Stimulated activated CD8-positive, alpha-beta memory T cell treated with anti-CD3 and anti-CD28 coated beads, Interleukin-12 subunit alpha, Interleukin-12 subunit beta, amount 100 ng/mL, for 1 hour (primary cell): Measurements from ENCODE around the gene CBY2.
"Not testable (repeated sequence)": the region's sequence is repeated elsewhere in the genome, so short reads cannot be mapped to it uniquely, and the experiment has no call there.

Experiments used
- DNase-seq: peaks from one replicate; pipeline ENCODE4 v3.0.0-alpha.2; 2020; ENCODE audit warnings: low read depth

The CBY2 gene, protein sequence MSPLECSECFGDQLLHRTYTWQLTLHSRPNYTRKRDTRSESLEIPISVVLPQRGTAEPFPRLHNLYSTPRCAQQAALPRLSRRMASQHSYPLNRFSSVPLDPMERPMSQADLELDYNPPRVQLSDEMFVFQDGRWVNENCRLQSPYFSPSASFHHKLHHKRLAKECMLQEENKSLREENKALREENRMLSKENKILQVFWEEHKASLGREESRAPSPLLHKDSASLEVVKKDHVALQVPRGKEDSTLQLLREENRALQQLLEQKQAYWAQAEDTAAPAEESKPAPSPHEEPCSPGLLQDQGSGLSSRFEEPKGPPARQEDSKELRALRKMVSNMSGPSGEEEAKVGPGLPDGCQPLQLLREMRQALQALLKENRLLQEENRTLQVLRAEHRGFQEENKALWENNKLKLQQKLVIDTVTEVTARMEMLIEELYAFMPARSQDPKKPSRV

DNA sequence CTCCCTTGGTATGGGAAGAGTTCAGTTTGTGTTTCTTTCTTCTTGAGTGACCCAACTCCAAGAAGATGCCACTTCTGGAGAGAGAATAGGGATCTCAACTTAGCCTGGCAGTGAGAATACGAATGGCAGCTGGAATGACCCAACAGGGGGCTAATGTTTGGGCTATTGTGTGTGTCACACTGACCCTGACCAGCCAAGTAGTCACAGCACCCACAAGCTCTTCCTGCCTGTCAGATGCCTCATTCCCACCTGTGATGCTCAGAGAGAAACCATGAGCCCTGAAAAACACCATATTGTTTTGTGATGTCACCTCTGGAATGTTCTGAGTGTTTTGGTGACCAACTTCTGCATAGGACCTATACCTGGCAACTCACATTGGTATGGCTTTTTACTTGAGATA lies at the start of gene CBY2:
Gene CBY2, plus strand, starts transcription at position 233 of the 400 bp plus-strand sequence. Its CDS starts 71 bp downstream, at position 304.
- DNase-seq, result no peak

DNA sequence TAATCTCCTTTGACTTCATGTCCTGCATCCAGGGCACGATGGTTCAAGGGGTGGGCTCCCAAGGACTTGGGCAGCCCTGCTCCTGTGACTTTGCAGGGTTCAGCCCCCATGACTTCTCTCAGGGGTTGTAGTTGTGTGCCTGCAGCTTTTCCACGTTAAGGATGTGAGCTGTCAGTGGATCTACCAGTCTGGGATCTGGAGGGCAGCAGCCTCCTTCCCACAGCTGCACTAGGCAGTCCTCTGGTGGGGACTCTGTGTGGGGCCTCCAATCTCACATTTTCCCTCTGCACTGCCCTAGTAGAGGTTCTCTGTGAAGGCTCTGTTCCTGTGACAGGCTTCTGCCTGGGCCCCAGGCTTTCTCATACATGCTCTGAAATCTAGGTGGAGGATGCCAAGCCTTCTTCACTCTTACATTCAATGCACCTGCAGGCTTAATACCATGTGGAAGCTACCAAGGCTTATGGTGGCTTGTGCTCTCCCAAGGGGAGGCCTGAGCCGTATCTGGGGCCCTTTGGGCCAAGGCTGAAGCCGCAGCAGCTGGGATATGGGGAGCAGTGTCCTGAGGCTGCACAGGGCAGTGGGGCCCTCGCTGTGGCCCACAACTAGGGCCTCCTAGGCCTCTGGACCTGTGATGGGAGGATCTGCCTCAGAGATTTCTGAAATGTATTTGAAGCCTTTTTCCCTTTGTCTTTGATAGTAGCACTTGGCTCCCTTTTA lies 47.3 kb upstream of the CBY2 start:
- DNase-seq, result no peak

- no peak for DNase-seq
Observed at GRCh38 chr13:45658586-45659235, 43.4 kb upstream of the CBY2 start.

DNA sequence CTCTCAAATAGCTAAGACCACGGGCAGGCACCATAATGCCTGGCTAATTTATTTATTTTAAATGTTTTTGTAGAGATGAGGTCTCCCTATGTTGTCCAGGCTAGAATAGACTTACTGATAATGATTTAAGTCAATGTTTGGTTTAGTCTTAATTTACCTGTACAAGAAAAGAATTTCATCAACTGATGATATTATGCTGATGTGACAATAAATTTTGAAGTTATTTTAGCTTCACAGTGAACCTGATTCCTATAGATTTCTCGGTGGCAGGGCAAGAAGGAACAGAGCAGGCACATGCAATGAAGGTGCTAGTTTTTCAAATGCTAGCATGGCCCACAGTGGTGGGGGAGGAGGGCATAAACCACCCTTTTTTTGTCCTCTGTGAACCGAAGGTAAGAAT lies 42.6 kb upstream of the CBY2 start:
- DNase-seq, result no peak

DNA sequence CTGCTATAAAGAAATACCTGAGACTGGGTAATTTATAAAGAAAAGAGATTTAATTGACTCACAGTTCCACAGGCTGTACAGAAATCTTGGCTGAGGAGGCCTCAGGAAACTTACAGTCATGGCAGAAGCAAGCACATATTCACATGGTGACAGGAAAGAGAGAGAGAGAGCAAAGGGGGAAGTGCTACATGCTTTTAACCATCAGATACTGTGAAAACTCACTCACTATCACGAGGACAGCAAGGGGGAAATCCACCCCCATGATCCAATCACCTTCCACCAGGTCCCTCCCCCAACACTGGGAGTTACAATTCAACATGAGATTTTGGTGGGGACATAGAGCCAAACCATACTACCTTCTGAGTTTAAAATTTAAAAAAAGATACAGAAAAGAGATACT lies 41.7 kb upstream of the CBY2 start:
- not testable (repeated sequence) for DNase-seq

DNA sequence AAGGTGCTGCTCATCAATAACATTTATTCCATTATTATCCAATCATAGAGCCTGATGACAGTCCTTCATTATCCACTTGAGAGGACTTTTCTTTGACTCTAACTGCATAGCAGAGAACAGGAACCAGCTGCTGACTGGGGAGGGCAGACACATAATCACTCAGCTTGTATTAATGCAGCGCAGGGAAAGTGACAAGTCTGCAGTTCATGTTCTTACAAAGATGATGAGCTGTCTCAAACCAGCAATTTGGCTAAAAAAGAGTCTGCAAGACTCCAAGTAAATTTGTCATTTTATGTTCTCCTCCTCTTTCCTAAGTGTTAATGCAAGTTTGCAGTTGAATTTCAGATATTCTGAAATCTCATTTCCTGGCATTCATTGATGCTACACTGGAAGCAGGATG lies 40.0 kb upstream of the CBY2 start:
- no peak for DNase-seq

GRCh38 chr13:45662903-45663302 lies 39.2 kb upstream of the CBY2 start:
- DNase-seq, result not testable (repeated sequence)

DNA sequence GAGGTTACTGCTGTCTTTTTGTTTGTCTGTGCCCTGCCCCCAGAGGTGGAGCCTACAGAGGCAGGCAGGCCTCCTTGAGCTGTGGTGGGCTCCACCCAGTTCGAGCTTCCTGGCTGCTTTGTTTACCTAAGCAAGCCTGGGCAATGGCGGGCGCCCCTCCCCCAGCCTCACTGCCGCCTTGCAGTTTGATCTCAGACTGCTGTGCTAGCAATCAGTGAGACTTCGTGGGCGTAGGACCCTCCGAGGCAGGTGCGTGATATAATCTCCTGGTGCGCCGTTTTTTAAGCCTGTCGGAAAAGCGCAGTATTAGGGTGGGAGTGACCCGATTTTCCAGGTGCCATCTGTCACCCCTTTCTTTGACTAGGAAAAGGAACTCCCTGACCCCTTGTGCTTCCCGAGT lies 32.5 kb upstream of the CBY2 start:
- not testable (repeated sequence) for DNase-seq

DNA sequence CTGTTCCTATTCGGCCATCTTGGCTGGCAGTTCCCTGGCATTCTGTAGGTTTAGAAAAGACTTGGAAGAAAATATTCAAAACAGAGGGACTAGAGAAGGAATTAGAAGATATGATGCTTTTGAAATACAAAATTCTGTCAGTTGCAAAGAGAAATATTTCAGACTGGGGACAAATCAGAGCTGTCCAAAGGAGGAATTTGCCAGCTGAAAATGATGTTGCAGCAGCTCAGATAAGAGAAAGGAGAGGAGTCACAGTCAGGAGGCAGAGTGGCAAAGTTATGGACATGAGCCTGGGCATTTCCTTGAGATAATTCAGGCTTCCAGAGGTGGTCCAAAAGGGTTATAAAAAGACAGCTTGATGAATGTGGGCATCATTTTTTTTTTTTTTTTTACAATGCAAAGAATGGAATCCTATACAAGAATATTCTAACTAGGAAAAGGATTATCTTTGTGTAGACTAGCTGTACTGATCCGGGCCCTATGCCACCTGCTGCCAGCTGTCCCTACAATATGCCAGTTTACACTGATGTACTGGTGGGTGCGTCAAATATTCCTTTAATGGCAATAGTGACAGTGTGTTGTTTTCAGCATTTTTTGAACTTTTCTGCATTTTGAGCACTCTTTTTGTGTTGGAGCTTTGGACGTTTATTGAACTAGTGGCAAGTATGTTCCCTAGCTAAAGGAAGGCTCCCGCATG lies 31.8 kb upstream of the CBY2 start:
- no peak for DNase-seq

GRCh38 chr13:45674908-45675307 lies 27.2 kb upstream of the CBY2 start:
- DNase-seq, result no peak

GRCh38 chr13:45678282-45678681 lies 23.8 kb upstream of the CBY2 start:
- DNase-seq, result no peak

DNA sequence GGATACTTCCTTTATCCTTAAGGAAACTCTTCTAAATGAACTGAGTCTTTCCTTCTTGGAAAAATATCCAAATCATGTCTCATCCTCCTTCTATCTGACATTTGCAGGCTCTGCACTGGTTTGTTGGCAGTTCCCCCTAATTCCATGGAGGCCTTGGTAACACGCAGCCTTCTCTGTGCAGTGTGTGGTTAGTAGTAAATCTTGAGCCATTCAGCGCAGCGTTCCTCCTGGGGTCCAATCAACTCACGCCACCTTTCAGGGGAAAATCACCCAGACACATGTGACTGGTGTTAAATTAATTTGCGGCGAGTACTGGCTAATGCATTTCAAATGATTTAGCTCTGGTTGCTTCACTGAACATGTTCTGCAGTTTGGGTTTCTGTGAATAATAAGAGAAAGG lies 21.0 kb upstream of the CBY2 start:
- DNase-seq, result no peak

GRCh38 chr13:45682494-45683008 lies 19.6 kb upstream of the CBY2 start:
- DNase-seq, result no peak

- DNase-seq, result no peak
Observed at GRCh38 chr13:45683701-45684100, 18.4 kb upstream of the CBY2 start.

GRCh38 chr13:45688577-45688976 lies 13.5 kb upstream of the CBY2 start:
- no peak for DNase-seq

GRCh38 chr13:45690636-45691035 lies 11.5 kb upstream of the CBY2 start:
- no peak for DNase-seq

- no peak for DNase-seq
Observed at GRCh38 chr13:45691251-45691650, 10.9 kb upstream of the CBY2 start.

- DNase-seq, result no peak
Observed at GRCh38 chr13:45691667-45692066, 10.5 kb upstream of the CBY2 start.

DNA sequence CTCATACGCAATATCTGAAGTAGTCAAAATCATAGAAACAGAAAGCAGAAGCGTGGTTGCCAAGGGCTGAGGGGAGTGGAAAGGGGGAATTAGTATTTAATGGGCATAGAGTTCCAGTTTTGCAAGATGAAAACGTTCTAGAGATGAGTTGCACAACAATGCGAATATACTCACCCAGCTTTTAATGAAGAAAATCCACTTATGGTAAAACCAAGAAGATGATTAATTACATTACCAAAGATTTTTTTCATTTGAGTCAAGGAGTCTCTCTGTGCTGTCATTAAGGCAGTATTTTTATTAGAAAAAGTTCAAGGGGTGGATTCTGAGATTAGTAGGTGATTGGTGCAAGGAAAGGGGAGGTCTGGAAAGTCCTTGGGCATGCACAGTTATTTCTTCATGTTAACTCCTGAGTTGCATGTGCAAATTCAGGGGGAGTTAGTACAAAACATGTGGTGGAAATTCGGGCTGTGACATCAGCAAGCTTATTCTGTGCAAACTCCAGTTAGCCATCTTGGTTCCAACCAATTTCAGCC lies 6.9 kb upstream of the CBY2 start:
- DNase-seq, result no peak

GRCh38 chr13:45696610-45697226 lies 5.4 kb upstream of the CBY2 start:
- no peak for DNase-seq
